ENCODE results near the gene HEG1. TPM values are rescaled to one million over a fixed set of nuclear protein-coding genes. Genes with fewer than 3 reads are reported as not detected.

HEG1 gene, protein sequence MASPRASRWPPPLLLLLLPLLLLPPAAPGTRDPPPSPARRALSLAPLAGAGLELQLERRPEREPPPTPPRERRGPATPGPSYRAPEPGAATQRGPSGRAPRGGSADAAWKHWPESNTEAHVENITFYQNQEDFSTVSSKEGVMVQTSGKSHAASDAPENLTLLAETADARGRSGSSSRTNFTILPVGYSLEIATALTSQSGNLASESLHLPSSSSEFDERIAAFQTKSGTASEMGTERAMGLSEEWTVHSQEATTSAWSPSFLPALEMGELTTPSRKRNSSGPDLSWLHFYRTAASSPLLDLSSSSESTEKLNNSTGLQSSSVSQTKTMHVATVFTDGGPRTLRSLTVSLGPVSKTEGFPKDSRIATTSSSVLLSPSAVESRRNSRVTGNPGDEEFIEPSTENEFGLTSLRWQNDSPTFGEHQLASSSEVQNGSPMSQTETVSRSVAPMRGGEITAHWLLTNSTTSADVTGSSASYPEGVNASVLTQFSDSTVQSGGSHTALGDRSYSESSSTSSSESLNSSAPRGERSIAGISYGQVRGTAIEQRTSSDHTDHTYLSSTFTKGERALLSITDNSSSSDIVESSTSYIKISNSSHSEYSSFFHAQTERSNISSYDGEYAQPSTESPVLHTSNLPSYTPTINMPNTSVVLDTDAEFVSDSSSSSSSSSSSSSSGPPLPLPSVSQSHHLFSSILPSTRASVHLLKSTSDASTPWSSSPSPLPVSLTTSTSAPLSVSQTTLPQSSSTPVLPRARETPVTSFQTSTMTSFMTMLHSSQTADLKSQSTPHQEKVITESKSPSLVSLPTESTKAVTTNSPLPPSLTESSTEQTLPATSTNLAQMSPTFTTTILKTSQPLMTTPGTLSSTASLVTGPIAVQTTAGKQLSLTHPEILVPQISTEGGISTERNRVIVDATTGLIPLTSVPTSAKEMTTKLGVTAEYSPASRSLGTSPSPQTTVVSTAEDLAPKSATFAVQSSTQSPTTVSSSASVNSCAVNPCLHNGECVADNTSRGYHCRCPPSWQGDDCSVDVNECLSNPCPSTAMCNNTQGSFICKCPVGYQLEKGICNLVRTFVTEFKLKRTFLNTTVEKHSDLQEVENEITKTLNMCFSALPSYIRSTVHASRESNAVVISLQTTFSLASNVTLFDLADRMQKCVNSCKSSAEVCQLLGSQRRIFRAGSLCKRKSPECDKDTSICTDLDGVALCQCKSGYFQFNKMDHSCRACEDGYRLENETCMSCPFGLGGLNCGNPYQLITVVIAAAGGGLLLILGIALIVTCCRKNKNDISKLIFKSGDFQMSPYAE (N-terminal part only)
- total RNA-seq, result 35.0 and 92.2 TPM in 2 replicates

DNA sequence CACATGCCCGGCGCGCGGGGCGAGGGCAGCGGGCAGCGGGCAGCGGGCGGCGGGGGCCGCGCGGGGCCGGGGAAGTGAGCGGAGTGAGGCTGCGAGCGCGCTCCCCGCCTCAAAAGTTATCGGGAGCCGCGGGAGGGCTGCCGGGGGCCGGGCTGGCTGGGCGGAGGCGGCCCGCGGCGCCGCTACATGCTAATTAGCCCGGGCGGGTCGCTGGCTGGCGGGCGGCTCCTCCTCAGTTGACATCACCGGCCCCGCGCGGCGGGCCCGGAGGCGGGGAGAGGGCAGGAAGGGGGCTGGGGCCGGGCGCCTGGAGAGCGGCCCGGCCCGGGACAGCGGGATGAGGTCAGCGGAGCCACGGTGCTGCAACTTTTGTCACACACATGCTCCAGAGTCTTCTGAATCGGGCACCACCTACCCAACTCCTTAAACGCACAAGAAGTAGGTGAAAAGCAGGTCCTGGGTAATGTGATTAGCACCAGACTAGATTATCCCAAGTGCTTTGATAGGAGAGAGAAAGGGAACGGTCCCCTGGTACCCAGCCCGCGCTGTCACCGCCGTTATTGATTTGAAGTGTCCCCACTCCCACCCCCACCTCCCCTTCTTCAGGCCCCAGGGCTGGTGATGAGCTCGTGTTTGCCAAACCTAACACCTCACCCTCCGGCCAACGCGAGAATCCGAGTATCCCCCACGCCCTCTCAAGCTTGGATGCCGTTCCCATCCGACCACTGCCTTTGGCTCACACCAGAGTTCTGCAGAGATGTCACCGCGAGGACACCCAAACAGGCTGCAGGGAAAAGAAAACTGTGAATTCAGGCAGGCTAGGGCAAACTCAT, at the start of gene HEG1:
Gene HEG1 (minus strand): TSS at position 85 of the 833 bp plus-strand sequence. CDS start 107 bp downstream, outside the sequence.

DNA sequence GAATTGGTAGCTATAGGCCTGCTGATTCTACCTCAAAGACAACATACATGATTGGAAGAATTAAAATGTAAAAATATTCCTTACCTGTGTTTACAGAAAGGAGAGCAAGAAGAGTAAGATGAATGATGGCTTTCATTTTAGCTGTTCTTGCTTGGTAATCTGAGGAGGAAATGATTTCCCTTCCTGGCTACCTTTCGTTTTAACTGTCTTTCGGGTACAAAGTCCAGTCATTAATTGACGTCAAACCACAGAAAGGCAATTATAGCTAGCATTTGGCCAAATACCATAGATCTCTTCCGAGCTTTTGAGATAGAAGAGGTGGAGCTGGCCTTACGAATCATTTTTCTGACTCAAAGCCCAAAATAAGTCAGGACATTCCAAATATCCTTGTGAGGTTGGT, 121.2 kb downstream of the HEG1 start, which contains the start of gene MUC13:
Gene MUC13 (minus strand): TSS at position 175 of the 400 bp plus-strand sequence. CDS start 39 bp downstream, at position 136.

Other genes with a start within 250 kb of the HEG1 start
- gene ITGB5, start 168.6 kb downstream of the HEG1 start, total RNA-seq, result 128 and 147 TPM in 2 replicates
- gene MUC13, start 121.2 kb downstream of the HEG1 start, total RNA-seq, result under 0.01 TPM in 1 of 2 replicates, not detected in the other
- gene SLC12A8, start 156.8 kb upstream of the HEG1 start, total RNA-seq, result 0.16 and 0.38 TPM in 2 replicates